Lung (tissue), 12 donors: ENCODE data around the gene SNTG2. TPM values are rescaled to one million over a fixed set of nuclear protein-coding genes. Genes with fewer than 3 reads are reported as not detected.

Source experiments
- ATAC-seq: fragments of 200-7000 bp; cut with Tn5 transposase; one replicate; pipeline ENCODE4 v1.9.1; 2020; ENCODE audit warnings: moderate number of reproducible peaks; ENCODE audit not compliant: insufficient read depth, low FRiP score
- DNase-seq, 3 donors: peaks; one replicate each; pipeline ENCODE4 v3.0.0-alpha.2; 2013 to 2017
- H3K27ac ChIP-seq, 2 donors: one replicate each; pipeline ENCODE4 v1.5.1; 2013; ENCODE audit warnings: mild to moderate bottlenecking in 2 of 2, moderate library complexity in 2 of 2, control low read depth in 1 of 2, inconsistent platforms in 1 of 2, low read depth in 1 of 2, low read length in 1 of 2
- H3K27me3 ChIP-seq, 3 donors: one replicate each; pipeline ENCODE4 v1.5.1; 2013; ENCODE audit warnings: low read length in 2 of 3; ENCODE audit not compliant: control insufficient read depth in 3 of 3, insufficient read depth in 3 of 3
- H3K36me3 ChIP-seq, 4 donors: one replicate each; pipeline ENCODE4 v1.5.1; 2013; ENCODE audit warnings: low read length in 4 of 4, mild to moderate bottlenecking in 1 of 4, moderate library complexity in 1 of 4; ENCODE audit not compliant: control insufficient read depth in 4 of 4, insufficient read depth in 4 of 4
- H3K4me1 ChIP-seq, 5 donors: one replicate each; pipeline ENCODE4 v1.5.1; 2013; ENCODE audit warnings: low read length in 5 of 5, mild to moderate bottlenecking in 2 of 5, moderate library complexity in 1 of 5; ENCODE audit not compliant: control insufficient read depth in 5 of 5, insufficient read depth in 5 of 5
- H3K4me3 ChIP-seq: one replicate; pipeline ENCODE4 v1.5.1; 2013; ENCODE audit warnings: mild to moderate bottlenecking, control low read depth, moderate library complexity
- H3K9ac ChIP-seq, 2 donors: one replicate each; pipeline ENCODE4 v1.5.1; 2013; ENCODE audit warnings: low read length in 2 of 2, control low read depth in 1 of 2; ENCODE audit not compliant: insufficient read depth in 1 of 2
- H3K9me3 ChIP-seq, 4 donors: one replicate each; pipeline ENCODE4 v1.5.1; 2013; ENCODE audit warnings: low read length in 3 of 4, mild to moderate bottlenecking in 1 of 4, moderate library complexity in 1 of 4; ENCODE audit not compliant: control insufficient read depth in 4 of 4, insufficient read depth in 3 of 4
- WGBS, 2 donors: extraction: QIAGEN DNeasy Blood & Tissue Kit; methylation state at CpG; one replicate each; pipeline ENCODE4 v1.1.7; 2013; 5-methylcytosine and 5-hydroxymethylcytosine counted together
- polyA plus RNA-seq, 2 donors: library from polyadenylated mRNA; stranded (reverse); fragments of 200-250 nt; gene quantifications; one replicate each; pipeline ENCODE4 v1.2.1, GENCODE V29; 2013
- total RNA-seq, 2 donors: library from RNA; depleted of rRNA in 1 of 2; stranded (reverse); fragments of >200 nt in 1 of 2; gene quantifications; one replicate each; pipeline ENCODE4 v1.2.1, GENCODE V29; 2014 to 2021
- TF ChIP-seq, protein P1 (sequence below): IDR thresholded peaks from 2 replicates; pipeline ENCODE4 v1.5.1; 2012; ENCODE audit warnings: mild to moderate bottlenecking; ENCODE audit errors: control extremely low read depth, extremely low read depth
- donor health status: control.
- donor health status: control.
- donor health status: Bipolar disorder and iron deficiency.
- donor health status: healthy.
- donor health status: DM: yes; HTN: yes; CAD: no.

The SNTG2 gene
- total and polyA plus RNA-seq, 4 donors: 0.31 to 1.8 (median 1.2) TPM

DNA sequence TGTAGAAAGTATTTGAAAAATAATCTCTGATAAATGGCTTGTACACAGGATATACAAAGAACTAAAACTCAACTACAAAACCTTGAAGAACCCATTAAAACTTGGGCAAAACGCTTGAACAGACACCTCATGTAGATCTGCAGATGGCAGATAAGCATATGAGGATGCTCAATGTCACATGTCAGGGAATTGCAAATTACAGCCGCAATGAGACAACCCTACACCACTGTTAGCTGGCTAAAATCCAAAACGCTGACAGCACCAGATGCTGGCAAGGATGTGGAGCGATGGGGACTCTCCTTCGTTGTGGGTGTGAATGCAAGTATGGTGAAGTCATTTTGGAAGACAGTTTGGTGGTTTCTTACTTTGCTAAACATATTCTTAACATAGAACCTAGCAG lies 53.7 kb downstream of the SNTG2 start:
- no peaks in the 10 kb centered on the region for H3K36me3 ChIP-seq
- no peaks in the 10 kb centered on the region for H3K4me1 ChIP-seq
- 59 to 67% methylated on average over 5 of the region's 5 CpGs for WGBS, 2 donors
- TF ChIP-seq, protein P1, sequence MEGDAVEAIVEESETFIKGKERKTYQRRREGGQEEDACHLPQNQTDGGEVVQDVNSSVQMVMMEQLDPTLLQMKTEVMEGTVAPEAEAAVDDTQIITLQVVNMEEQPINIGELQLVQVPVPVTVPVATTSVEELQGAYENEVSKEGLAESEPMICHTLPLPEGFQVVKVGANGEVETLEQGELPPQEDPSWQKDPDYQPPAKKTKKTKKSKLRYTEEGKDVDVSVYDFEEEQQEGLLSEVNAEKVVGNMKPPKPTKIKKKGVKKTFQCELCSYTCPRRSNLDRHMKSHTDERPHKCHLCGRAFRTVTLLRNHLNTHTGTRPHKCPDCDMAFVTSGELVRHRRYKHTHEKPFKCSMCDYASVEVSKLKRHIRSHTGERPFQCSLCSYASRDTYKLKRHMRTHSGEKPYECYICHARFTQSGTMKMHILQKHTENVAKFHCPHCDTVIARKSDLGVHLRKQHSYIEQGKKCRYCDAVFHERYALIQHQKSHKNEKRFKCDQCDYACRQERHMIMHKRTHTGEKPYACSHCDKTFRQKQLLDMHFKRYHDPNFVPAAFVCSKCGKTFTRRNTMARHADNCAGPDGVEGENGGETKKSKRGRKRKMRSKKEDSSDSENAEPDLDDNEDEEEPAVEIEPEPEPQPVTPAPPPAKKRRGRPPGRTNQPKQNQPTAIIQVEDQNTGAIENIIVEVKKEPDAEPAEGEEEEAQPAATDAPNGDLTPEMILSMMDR: no peak
- no peak overlapping the region for H3K27ac ChIP-seq
- no peak for DNase-seq
- no peak overlapping the region for H3K4me3 ChIP-seq
- peaks cover 0 to 2% (median 0%) of the 10 kb centered on the region in 4 donors for H3K9me3 ChIP-seq
- H3K27me3 ChIP-seq: peaks cover 0 to 2% (median 0%) of the 10 kb centered on the region in 3 donors
- no peak for ATAC-seq
- H3K9ac ChIP-seq: no peak overlapping the region

- no peak for ATAC-seq
Observed at GRCh38 chr2:1010415-1010930, 59.8 kb downstream of the SNTG2 start.

GRCh38 chr2:1011006-1011405 lies 60.4 kb downstream of the SNTG2 start:
- WGBS, 2 donors: 56 to 61% methylated on average over 5 of the region's 5 CpGs
- H3K9ac ChIP-seq: no peak overlapping the region
- no peaks in the 10 kb centered on the region for H3K36me3 ChIP-seq
- peaks cover 0 to 9% (median 2%) of the 10 kb centered on the region in 5 donors for H3K4me1 ChIP-seq
- H3K27me3 ChIP-seq: no peaks in the 10 kb centered on the region
- DNase-seq: no peak
- no peak overlapping the region for H3K27ac ChIP-seq
- TF ChIP-seq, protein P1: no peak
- no peak overlapping the region for H3K4me3 ChIP-seq
- no peak for ATAC-seq
- H3K9me3 ChIP-seq: no peaks in the 10 kb centered on the region

More at GRCh38 chr2:1010415-1010930, 59.8 kb downstream of the SNTG2 start:
- WGBS, 2 donors: 14 to 19% methylated on average over 7 of the region's 7 CpGs
- H3K9ac ChIP-seq: no peak overlapping the region
- peak in 2 of 3 donors; percentile 28 to 53 for DNase-seq
- peaks cover 0 to 9% (median 2%) of the 10 kb centered on the region in 5 donors for H3K4me1 ChIP-seq
- TF ChIP-seq, protein P1: no peak
- no peaks in the 10 kb centered on the region for H3K27me3 ChIP-seq
- H3K36me3 ChIP-seq: no peaks in the 10 kb centered on the region
- no peak overlapping the region for H3K27ac ChIP-seq
- H3K4me3 ChIP-seq: no peak overlapping the region
- no peaks in the 10 kb centered on the region for H3K9me3 ChIP-seq

GRCh38 chr2:1011985-1012384 lies 61.3 kb downstream of the SNTG2 start:
- Histone ChIP-seq H3K9ac (no peak overlapping the region), H3K4me3 (no peak overlapping the region), H3K4me1 (peaks cover 0 to 9% (median 2%) of the 10 kb centered on the region in 5 donors), H3K27ac (no peak overlapping the region), H3K27me3 (no peaks in the 10 kb centered on the region), H3K36me3 (no peaks in the 10 kb centered on the region), H3K9me3 (no peaks in the 10 kb centered on the region)
- 93 to 98% methylated on average over 7 of the region's 7 CpGs for WGBS, 2 donors
- TF ChIP-seq, protein P1: no peak
- ATAC-seq (no peak), DNase-seq (no peak)
